NCI-H2196 treated with DMSO at 0.1 percent for 48 hours (cell line): ENCODE data around the gene CNTNAP3.
"Not testable (repeated sequence)": the region's sequence is repeated elsewhere in the genome, so short reads cannot be mapped to it uniquely, and the experiment has no call there.

Experiments used
- DNase-seq: peaks from one replicate; lab custom pipeline; 2025; ENCODE audit not compliant: unreplicated experiment; lab: John Stamatoyannopoulos, UW

The CNTNAP3 gene

DNA sequence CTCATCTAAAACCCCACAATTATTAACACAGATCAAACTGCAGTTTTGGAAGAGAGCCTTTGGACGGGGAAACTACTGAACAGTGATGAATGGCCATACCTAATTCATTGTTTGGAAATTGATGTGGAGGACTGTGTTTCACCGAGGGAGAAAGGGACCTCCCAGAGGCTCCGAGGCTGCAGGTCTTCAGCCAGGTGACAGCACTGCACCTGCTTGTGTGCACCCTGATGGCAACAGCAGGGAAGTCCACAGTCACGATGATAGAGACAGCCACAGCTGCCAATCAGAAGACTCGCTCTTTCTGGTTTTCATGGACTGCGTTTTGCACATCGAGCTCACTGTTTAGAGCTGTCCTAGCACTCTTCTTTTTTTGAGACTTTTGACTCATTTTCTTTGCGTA is 214.4 kb downstream of the CNTNAP3 start:
- not testable (repeated sequence) for DNase-seq

DNA sequence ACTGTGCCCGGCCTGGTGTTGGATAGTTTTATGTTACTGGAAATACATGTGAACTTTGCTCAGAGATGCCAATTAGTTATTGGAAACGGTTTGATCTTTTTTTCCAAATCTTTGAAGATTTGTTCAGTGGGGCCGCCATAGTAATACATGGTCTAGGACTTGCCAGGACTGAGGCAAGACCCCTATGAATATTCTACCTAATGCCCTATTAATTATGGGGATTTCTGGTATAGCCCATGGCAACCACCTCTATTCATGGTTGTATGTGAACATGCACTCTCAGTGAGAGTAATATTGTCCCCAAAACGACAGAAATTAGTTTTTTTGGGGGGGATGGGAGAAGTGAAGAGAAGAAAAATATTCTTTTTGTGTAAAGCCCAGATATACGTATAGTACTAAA is 220.3 kb downstream of the CNTNAP3 start:
- DNase-seq = not testable (repeated sequence)

DNA sequence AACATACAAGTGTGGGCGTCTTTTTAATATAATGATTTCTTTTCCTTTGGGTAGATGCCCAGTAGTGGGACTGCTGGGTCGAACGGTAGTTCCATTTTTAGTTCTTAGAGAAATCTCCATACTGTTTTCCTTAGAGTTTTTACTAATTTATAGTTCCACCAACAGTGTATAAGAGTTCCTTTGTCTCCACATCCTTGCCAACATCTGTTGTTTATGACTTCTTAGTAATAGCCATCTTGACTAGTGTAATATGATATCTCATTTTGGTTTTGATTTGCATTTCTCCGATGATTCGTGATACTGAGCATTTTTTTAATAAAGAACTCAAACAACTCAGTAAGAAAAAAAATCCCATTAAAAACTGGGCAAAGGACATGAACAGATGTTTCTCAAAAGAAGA is 225.0 kb downstream of the CNTNAP3 start:
- not testable (repeated sequence) for DNase-seq

DNA sequence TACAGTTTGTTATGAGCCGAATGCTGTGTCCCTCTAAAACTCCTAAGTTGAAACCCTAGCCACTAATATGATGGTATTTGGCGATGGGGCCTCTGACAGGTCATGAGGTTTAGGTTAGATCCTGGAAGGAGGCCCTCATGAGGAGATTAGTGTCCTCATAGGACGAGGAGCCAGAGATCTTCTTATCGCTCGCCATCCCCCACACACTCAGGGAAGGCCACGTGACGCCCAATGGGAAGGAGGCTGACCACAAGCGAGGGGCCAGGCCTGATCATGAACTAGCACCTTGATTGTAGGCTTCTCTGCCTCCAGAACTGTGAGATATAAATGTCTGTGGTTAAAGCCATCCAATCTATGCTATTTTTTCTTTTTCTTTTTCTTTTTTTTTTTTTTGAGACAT is 233.5 kb downstream of the CNTNAP3 start:
- not testable (repeated sequence) for DNase-seq

DNA sequence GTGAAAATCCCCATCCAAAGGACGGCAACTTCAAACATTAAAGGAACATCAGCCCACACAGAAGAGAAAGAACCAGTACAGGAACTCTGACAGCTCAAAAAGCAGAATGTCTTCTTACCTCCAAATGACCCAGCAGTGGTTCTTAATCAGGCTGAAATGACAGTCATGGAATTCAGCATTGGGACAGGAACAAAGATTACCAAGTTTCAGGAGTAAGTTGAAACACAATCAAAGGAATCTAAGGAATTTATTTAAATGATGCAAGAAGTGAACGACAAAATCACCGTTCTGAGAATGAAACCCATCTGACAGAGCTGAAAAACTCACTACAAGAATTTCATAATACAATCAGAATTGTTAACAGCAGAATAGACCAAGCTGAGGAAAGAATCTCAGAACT is 241.1 kb downstream of the CNTNAP3 start:
- DNase-seq = not testable (repeated sequence)

DNA sequence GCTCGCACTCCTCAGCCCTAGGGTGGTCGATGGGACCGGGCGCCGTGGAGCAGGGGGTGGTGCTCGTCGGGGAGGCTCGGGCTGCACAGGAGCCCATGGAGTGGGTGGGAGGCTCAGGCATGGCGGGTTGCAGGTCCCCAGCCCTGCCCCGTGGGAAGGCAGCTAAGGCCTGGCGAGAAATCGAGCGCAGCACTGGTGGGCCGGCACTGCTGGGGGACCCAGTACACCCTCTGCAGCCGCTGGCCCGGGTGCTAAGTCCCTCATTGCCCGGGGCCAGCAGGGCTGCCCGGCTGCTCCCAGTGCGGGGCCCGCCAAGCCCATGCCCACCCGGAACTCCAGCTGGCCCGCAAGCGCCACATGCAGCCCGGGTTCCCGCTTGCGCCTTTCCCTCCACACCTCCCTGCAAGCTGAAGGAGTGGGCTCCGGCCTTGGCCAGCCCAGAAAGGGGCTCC is 245.6 kb downstream of the CNTNAP3 start:
- DNase-seq = not testable (repeated sequence)

DNA sequence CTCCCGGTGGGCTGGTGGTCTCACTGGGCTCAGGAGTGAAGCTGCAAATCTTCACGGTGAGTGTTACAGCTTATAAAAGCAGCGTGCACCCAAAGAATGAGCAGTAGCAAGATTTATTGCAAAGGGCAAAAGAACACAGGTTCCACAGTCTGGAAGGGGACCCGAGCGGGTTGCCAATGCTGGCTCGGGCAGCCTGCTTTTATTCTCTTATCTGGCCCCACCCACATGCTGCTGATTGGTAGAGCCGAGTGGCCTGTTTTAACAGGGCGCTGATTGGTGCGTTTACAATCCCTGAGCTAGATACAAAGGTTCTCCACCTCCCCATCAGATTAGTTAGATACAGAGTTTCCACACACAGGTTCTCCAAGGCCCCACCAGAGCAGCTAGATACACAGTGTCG is 246.2 kb downstream of the CNTNAP3 start:
- DNase-seq = not testable (repeated sequence)

DNA sequence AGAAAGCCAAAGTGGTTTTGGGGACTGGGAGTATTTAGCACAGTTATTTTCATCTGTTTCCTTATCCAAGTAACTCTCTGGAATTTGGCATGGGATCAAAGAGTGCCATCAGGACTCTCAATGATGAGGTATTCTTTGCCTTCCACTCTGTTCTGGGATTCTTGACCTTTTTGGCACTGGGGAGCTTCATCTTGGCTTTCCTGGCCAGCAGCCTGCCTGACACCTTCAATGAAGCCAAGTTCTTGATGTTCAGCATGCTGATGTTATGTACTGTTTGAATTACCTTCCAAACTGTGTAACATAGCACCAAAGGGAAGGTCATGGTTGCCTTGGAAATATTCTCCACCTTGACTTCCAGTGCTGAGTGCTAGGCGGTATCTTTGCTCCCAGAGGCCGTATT is 248.8 kb downstream of the CNTNAP3 start:
- not testable (repeated sequence) for DNase-seq

DNA sequence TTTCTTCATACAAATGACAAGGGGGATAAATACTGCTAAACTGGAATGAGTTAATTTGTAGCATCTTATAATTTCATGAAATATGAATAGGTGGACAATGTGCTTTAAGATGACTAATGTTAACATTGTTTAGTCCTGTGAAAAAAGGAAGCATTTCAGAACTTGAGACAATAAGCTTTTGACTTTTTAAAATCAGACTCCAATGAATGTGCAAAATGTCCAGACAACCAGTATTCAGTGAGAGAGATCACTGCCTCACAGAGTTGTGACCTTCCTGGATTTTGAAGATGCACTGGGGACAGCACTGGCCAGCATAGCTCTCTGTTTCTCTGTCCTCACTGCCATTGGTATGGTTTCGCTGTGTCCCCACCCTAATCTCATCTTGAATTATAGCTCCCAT is 249.7 kb downstream of the CNTNAP3 start:
- DNase-seq = not testable (repeated sequence)

DNA sequence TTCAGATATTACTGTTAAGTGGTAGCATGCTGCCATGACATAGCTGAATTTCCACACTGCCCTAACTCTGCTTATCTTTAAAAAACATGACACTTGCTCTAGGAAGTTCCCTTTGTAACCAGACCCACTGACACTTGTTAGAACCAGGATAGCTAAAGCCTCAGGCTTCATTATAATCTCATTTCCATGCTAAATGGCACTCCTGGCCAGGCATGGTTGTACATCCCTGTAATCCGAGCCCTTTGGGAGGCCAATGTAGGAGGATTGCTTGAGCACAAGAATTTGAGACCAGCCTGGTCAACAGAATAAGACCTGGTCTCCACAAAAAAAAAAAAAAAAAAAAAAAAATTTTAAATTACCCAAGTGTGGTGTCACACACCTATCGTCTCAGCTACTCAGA is 254.1 kb downstream of the CNTNAP3 start:
- DNase-seq = not testable (repeated sequence)

DNA sequence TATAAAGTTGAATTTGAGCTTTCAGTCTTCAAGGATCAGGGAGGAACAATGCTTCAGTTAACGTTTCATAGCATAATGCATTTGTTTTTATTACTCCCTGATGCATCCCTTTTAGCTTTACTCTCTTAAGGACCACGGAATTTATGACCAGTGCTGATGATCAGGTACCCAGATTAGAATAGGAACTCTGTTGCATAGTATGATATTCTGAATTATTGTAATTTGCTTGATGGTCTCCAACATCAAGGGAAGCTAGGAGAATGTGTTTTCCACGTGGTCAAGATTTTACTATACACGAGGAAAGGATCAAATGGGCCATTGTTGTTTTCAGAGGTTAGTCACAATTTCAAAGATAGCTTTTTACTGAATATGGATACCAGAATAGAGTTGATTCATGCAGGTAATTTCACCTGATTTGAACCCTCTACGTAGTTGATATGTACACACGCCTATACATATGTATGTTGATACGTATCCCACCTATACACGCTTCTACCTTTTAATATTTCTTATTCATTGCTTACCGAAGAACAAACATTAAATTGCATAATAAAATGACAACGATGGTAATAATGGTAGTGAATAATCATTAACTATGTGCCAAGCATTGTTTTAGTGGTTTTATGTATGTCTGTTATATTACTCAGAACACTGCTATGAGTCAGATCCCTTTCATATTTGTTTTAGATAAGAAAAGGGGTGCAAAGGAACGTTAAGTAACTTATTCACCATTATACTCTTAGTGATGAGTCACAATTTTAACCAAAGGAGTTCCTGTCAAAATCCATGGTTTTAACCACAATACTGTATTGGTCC is 257.6 kb downstream of the CNTNAP3 start:
- not testable (repeated sequence) for DNase-seq

DNA sequence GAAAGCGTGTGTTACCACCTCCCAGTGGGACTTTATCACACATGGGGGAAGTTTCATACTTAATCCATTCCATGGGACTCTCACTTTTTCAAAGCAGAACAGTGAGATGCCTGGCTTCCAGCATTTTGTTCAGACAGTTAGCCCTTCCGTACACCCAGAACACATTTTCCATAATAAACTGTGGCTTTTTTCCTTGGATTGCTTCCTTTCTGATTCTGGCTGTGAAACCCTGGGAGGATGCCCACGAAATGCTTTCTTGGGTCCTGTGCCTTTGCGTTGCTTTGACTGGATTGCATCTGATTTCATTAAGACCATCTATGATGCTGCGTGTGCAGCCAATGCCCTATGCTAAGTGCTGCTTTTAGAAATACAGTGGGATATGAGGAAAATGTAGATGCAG is 259.1 kb downstream of the CNTNAP3 start:
- not testable (repeated sequence) for DNase-seq

DNA sequence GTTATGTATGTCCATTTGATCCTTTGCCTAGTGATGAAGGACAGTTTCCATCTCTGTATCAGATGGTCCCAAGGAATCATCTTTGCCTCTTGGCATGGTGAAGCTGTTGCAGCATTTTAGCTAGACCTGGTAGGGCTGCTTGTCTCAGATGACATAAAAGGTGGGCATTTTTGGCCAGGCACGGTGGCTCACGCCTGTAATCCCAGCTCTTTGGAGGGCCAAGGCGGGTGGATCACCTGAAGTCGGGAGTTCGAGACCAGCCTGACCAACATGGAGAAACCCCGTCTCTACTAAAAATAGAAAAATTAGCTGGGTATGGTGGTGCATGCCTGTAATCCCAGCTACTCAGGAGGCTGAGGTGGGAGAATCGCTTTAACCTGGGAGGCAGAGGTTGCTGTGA is 259.8 kb downstream of the CNTNAP3 start:
- DNase-seq = not testable (repeated sequence)

DNA sequence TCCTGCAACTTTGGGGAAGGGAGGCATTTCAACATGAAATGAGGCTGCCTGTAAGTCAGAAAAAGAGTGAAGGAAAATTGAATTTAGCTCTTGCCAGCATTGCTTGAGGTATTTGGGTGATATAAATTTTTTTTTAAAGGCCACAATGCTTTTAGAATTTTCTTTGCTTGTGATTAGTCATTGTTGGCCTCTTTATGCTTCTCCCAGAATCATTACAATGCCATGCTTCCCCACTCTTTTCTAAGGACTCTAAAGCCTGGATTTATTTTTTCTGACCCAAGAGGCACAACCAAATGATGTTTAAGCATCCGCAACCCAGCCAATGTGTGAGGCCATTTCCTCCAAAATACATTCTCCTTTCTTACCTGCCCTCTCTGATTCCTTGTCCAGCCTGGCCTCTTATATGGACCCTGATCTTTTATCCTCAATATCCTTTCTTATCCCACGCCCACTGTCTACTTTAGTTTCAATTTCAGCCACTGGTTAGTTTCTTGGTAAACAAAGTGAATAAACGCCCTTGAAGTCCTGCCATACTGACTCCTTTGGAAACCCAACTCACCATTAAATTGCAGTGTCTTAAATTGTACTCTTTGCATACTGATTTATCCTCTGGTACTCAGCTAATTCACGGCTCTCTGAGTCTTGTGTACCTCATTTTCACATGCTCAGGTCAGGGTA is 261.9 kb downstream of the CNTNAP3 start:
- DNase-seq = not testable (repeated sequence)
